HG03135 (cell line): Measurements from ENCODE around the gene PKD2.
"Not testable (repeated sequence)": the region's sequence is repeated elsewhere in the genome, so short reads cannot be mapped to it uniquely, and the experiment has no call there.

Source experiments
- ATAC-seq: cut with Tn5 transposase; IDR thresholded peaks from one replicate; pipeline ENCODE4 v1.9.1; 2021; ENCODE audit warnings: mild to moderate bottlenecking, moderate library complexity; ENCODE audit not compliant: unreplicated experiment

The PKD2 gene

DNA sequence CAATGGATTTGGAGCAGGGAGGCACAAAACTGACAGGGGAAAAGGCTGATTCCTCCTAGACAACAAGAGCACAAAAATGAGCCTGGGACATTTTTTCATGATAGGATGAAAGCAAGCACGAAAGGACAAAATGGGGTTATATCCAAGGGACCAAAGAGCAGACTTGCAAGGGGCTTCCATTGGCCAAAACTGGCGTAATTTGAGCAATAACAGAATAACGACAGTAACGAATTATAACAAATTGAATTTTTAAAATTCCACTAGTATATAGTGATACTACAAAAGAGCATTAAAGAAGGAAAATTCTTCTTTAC, 21.6 kb upstream of the PKD2 start:
- ATAC-seq: no peak

- no peak for ATAC-seq
Observed at GRCh38 chr4:87986508-87986907, 20.9 kb upstream of the PKD2 start.

GRCh38 chr4:87989765-87990164, 17.7 kb upstream of the PKD2 start:
- ATAC-seq: no peak

GRCh38 chr4:87995435-87995834, 12.0 kb upstream of the PKD2 start:
- ATAC-seq: no peak

DNA sequence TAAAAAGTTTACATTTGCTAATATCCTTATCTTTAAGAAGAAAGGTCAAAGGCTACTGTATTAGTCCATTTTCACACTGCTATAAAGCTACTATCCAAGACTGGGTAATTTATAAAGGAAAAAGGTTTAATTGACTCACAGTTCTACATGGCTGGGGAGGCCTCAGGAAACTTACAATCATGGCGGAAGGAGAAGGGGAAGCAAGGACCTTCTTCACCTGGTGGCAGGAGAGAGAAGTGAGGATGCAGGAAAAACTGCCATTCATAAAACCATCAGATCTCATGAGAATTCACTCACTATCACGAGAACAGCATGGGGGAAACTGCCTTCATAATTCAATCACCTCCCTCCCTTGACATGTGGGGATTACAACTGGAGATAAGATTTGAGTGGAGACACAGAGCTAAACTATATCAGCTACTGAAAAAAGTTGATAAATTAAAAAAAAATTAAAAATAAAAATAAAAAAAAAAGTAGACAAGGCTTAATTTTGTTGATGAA, 8.2 kb upstream of the PKD2 start:
- not testable (repeated sequence) for ATAC-seq

DNA sequence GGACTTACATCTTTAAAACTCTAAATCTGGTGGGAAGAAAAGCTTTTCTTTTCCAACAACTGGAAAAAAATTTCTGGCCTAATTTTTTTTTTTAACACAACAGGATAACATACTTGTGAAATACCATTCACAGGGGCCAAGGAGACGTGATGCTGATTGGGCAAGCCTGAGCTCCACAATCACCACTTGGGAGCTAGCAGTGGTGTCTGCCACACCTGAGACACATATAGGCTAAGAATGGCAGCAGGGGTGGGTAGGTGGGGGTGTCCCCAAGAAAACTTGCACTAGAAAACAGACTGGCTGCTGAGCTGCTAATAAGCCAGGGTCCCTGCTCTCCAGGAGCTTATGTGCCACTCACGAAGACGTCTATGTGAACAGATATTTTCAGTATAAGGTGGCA, 5.6 kb upstream of the PKD2 start:
- no peak for ATAC-seq

DNA sequence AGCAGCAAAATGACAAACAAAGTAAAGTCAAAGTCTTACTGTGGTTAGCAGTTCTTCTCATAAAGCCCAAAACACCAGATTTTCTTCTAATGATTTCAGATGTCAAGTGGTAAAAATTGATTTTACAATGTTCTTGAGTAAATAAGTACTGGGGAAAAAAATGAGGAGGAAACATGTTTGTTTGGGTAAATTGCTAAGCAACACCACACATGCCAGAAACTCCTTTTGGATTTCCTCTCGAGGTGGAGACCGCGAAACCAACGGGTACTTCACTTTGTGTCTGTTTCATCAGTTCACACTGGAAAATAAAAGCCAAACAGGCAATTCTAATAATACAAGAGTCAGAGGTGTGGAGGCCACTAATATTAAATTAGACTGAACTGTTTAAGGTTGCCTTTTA, 4.6 kb upstream of the PKD2 start:
- ATAC-seq: no peak

DNA sequence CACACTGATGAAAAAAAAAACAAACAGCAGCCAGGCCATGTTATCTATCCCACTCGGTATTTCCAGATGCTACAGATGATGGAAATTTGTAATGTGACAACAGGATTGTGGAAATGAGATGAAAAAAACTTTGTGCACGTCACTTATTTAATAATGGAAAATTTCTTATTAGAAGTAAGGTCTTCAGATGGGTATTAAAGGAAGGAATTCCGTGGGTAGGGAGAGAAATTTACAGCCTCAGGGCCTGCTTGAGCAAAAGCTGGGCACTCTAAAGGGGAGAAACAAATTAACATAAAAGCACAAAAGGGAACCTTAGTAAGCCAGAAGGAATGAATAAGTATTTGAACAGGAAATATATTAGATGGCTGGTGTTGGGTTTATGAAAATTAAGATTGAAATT, 4.2 kb upstream of the PKD2 start:
- no peak for ATAC-seq

DNA sequence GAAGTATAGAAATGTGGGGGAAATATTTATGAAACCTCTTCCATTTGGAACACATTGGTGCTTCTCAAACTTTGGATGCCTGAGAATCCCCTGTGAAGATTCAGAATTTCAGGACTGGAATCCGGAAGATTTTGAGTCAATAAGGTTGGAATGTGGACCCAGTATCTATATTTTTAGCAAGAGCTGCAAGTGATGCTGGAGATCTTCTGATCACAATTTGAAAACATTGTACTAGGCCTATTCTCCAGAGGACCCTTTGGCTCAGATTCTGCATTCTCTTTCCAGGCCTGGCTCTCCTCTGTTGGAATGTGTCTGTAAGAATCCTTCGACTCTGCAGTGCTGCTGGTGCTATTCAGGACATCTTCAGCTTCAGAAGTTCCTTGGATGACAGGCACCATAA, 2.4 kb upstream of the PKD2 start:
- no peak for ATAC-seq

DNA sequence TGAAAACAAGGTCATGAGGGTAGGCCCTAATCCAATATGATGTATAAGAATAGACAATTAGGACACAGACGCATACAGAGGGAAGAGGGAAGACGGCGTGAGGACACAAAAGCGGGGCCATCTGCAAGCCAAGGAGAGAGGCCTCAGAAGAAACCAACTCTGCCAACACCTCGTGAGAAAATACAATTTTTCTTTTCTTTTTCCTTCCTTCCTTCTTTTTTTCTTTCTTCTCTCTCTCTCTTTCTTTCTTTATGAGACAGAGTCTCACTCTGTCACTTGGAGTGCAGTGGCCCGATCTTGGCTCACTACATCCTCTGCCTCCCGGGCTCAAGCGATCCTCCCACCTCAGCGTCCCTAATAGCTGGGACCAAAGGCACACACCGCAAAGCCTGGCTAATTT, 1.5 kb upstream of the PKD2 start:
- no peak for ATAC-seq

- ATAC-seq: no peak
Observed at GRCh38 chr4:88006956-88007303, 505 bp upstream of the PKD2 start.

DNA sequence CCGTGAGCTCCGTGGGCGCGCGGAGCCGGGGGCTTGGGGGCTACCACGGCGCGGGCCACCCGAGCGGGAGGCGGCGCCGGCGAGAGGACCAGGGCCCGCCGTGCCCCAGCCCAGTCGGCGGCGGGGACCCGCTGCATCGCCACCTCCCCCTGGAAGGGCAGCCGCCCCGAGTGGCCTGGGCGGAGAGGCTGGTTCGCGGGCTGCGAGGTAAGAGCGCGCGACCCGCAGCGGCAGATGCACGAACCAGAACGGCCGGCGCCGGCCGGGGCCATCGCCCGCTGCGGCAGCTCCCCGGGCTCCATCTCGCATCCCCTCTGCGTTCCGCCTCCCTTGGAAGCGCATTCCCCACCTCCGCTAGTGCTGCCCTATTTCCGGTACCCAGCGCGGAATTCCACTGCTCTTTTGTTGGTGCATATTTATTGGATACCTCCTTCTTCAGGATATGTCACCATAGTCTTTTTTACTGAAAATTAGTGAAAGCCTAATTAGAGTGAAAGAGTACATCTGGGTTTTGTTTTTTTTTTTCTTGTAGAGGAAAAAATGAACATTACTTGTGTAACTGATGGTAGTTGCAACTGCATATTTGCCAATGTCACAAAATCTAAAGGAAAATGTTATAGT, 797 bp downstream of the PKD2 start:
- peak; percentile 32 for ATAC-seq

DNA sequence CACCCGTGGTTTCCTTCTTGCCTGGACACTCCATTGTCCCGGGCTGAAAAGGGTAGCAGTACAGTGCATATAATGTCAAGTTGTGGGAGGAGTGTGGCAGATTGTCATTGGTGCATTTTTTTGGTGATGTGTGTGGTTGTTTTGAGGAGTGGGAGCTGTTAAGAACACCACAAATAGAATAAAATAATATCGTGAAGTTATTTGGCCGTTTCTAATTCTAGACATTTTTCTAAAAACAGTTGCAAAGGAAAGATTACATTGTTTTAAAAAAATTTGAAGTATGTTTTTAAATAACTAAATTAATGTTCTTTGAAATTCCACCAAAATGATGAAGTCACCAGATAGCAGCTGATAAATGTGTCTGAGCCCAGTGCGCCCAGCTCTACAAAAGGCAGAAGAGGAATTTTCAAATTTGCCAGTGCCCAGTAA, 1.3 kb downstream of the PKD2 start:
- no peak for ATAC-seq

DNA sequence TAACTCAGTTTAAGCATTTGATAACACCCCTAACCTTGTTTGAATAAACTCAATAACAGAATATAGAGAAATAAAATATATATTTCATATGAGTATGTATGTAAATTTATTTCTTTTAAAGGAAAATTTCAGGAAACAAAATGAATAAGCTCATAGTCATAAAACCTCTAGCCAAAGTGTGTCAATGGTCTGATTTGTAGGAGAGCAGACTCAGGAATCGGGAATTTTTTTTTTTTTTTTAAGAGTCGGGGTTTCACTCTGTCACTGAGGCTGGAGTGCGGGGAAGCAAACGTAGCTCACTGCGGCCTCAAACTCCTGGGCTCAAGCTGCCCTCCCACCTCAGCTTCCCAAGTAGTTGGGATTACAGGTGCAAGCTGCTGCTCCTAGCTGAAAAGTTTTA, 2.4 kb downstream of the PKD2 start:
- no peak for ATAC-seq

DNA sequence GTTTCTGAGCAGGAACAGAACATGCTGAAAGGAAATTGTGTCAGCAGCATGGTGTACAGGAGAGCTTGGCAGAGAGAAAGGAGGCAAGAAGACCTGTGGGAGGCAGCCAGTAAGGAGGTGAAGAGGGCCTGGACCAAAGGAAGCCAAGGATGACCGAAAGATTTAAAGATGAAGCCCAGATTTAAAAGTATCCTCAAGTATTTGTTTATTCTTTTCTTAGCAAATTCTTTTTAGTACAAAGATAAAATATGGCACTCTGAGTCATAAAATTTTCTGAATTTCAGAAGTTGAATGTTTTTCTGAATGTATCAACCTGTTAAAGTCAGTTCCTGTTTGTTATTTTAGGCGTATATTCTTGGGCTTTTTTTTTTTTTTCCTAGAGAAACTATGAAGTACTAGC, 3.5 kb downstream of the PKD2 start:
- no peak for ATAC-seq

- peak; percentile 57 for ATAC-seq
Observed at GRCh38 chr4:88012647-88013046, 5.2 kb downstream of the PKD2 start.

GRCh38 chr4:88014386-88014905, 7.0 kb downstream of the PKD2 start:
- no peak for ATAC-seq

GRCh38 chr4:88015659-88016295, 8.3 kb downstream of the PKD2 start:
- no peak for ATAC-seq

DNA sequence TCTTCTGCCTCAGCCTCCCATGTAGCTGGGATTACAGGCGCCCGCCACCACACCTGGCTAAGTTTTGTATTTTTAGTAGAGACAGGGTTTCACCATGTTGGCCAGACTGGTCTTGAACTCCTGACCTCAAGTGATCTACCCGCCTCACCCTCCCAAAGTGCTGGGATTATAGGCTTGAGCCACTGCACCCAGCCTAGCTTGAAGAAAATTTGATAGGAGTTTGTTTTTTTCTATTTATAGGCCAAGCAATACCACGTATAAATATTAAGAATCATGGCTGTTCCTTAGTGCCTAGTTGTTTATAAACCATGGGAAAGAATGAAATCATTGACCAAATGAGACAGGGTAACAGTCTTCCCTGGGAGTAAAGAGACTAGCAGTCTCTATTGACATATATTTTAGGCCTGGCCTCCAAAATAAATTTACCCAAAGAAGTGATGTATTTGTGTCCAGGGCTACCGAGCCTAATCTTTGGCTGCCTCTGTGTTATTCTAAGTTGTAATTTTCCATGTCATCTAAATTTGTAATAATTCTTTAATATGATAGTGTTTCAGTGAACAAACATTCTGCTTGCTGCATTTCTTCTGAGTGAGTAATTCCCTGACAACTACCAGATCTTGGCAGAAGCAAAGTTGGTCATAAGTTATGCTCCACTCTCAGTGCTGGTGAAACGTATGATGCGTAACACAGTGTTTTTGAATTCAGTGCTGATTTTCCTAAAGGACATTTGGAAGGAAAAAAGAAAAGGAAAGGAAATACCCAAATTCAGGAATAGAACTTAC, 10.3 kb downstream of the PKD2 start:
- ATAC-seq: no peak

DNA sequence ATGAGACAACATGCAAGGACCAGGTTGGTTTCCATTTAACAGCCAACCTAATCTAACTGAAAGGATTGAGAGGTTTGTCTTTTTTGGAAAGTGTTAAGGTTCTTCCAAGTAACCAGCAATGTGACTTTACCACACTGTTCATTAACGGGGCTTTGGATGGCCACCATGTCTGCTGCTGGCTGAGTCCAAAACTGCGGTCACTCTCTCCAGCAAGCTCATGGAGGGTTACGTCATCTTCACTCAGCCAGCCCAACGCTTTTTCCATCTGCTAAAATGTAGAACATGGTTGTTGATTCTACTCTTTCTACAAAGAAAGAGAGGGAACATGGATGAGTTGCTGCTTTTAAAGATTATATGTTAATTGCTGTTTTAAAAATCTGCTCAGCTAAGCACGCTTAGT, 11.0 kb downstream of the PKD2 start:
- ATAC-seq: no peak

GRCh38 chr4:88021824-88022223, 14.4 kb downstream of the PKD2 start:
- ATAC-seq: no peak

DNA sequence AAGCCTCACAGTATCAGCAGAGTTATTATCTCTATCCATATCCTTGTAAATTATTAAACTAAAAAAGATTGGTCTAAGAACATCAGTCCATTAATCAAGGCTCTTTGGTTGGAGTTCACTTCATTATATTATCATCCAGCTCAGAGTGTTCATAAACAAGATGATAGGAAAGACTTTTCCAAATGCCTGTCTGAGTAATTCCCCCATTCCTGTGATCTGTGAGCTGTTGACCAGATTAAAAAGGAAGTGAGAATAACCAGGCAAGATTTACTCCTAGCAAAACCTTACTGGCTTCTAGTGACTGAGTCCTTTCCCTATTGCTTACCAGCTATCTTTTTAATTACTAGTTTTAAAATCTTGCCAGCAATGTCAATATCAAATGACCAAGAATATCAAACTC, 14.9 kb downstream of the PKD2 start:
- no peak for ATAC-seq
